Activated naive CD8-positive, alpha-beta T cell treated with anti-CD3 and anti-CD28 coated beads, Interleukin-2, amount 50 U/mL, for 24 hours (primary cell): ENCODE data around the gene SERGEF.
"Not testable (repeated sequence)": the region's sequence is repeated elsewhere in the genome, so short reads cannot be mapped to it uniquely, and the experiment has no call there.

Experiments
- ATAC-seq: fragments of 150-1000 bp; cut with Tn5 transposase; one replicate; pipeline ENCODE4 v1.10.0; 2021
- DNase-seq: peaks from one replicate; pipeline ENCODE4 v3.0.0; 2021
- H3K27ac Mint-ChIP-seq: one replicate; pipeline ENCODE4 v1.8.0; 2021; ENCODE audit warnings: mild to moderate bottlenecking, mixed read lengths
- H3K27me3 Mint-ChIP-seq: one replicate; pipeline ENCODE4 v1.8.0; 2021; ENCODE audit warnings: mixed read lengths
- H3K36me3 Mint-ChIP-seq: one replicate; pipeline ENCODE4 v1.8.0; 2021; ENCODE audit warnings: low read depth, mixed read lengths
- H3K4me1 Mint-ChIP-seq: one replicate; pipeline ENCODE4 v1.8.0; 2021; ENCODE audit warnings: mixed read lengths
- H3K4me3 Mint-ChIP-seq: one replicate; pipeline ENCODE4 v1.8.0; 2021; ENCODE audit warnings: mild to moderate bottlenecking, moderate library complexity, mixed read lengths
- H3K9me3 Mint-ChIP-seq: one replicate; pipeline ENCODE4 v1.8.0; 2021; ENCODE audit warnings: mixed read lengths

The SERGEF gene

DNA sequence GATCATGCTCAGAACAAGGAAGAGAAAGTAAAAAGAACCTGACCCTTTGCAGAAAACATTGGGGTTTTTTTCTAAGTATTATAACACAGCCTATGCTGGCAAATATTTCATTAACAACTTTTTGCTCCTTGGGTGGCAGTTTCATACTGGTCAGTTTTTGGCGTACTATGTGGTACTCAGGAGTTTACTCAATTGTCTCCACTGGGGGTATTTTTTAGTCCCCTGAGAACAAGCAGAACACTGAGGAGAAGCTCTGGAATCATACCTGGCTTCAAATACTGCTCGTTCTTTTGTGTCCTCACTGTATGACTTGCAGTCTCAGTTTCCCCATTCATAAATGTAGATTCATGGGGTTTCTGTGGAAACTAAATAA is 90.4 kb downstream of the SERGEF start:
- Mint-ChIP-seq H3K9me3 (no peaks in the 10 kb centered on the region), H3K27me3 (no peaks in the 10 kb centered on the region), H3K4me3 (no peak overlapping the region), H3K36me3 (peaks cover 26% of the 10 kb centered on the region), H3K27ac (no peak overlapping the region), H3K4me1 (no peaks in the 10 kb centered on the region)
- ATAC-seq (no peak), DNase-seq (no peak)

DNA sequence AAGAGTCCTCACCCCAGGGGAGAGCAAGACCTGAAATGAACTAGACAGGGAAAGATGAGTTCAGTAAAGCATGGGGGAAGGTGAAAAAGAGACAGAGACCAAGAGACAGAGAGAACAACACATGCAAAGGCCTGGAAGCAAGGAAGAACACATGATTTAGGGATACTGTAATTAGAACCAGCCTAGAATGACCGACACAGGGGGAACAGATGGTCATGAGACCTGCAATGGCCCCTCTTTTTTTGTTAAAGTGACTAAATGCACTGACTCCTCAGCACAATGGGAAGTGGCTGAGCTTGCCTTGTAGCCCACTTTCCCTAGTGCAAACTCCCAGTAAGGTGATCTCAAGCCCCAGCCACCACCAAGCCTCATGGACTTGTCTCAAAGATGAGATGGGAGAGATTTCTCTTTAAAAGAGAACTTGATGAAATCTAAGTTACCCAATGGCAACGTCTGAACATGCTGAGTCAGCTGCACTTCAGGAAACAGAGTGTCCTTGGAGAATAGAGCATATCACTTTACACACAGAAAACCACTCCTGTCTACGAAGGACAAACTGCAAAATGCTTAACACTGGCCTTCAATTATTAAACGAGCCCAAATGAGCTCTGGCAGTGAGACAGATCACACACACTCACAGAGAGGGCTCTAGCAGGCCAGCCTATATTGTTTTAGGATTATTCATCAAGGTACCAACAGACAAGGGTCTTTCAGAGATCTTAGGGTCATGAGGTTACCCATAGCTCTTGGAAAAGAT is 91.0 kb downstream of the SERGEF start:
- Mint-ChIP-seq H3K4me1 (no peaks in the 10 kb centered on the region), H3K36me3 (peaks cover 28% of the 10 kb centered on the region), H3K27ac (no peak overlapping the region)

DNA sequence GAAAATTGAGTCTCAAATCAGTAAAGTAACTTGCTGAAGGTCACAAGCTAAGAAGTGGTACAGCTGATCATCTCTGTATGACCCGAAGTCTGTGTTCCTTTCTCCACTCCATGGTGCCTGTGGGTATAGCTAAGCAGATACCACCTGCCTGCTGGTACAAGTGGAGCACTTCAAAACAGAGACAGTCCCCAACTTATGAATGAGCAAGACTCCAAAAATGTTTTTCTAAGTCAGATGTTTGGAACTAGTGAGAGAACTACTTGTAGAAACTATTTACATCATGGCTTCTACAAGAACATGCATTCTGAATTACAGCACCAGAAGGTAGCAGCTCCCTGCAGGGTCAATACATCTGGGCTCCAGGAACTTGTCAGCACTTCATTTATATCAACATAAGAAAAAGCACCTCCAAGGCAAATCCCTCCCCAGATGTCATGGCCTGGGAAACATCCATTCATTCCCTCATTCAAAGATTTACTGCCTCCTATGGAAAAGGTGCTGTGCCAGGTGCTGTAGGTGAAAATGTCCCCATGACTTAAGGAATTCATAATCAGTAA is 94.7 kb downstream of the SERGEF start:
- H3K9me3 Mint-ChIP-seq: no peaks in the 10 kb centered on the region
- peaks cover 8% of the 10 kb centered on the region for H3K4me1 Mint-ChIP-seq
- ATAC-seq (no peak), DNase-seq (no peak)
- H3K27ac Mint-ChIP-seq: no peak overlapping the region
- H3K36me3 Mint-ChIP-seq: peaks cover 29% of the 10 kb centered on the region
- no peaks in the 10 kb centered on the region for H3K27me3 Mint-ChIP-seq
- H3K4me3 Mint-ChIP-seq: no peak overlapping the region

More for the DNA sequence above, 91.0 kb downstream of the SERGEF start:
- Mint-ChIP-seq H3K9me3 (no peaks in the 10 kb centered on the region), H3K4me3 (no peak overlapping the region), H3K27me3 (no peaks in the 10 kb centered on the region)
- ATAC-seq (no peak), DNase-seq (no peak)

DNA sequence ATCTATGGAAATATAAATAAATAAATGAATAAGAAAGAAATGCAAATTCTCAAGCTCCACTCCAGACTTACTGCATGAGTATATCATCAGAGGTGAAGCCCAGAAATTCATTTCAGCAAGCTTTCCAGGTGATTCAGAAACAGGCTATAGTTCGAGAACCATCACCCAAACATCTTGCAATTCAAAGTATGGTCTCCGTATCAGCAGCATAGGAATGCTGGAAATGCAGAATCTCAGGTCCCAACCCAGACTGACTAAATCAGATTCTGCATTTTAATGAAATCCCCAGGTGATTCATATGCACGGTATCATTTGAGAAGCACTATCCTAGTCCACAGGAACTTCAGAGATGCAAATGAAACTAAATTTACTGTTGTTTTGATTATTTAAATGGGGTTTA is 95.3 kb downstream of the SERGEF start:
- Mint-ChIP-seq H3K9me3 (no peaks in the 10 kb centered on the region), H3K4me3 (no peak overlapping the region)

DNA sequence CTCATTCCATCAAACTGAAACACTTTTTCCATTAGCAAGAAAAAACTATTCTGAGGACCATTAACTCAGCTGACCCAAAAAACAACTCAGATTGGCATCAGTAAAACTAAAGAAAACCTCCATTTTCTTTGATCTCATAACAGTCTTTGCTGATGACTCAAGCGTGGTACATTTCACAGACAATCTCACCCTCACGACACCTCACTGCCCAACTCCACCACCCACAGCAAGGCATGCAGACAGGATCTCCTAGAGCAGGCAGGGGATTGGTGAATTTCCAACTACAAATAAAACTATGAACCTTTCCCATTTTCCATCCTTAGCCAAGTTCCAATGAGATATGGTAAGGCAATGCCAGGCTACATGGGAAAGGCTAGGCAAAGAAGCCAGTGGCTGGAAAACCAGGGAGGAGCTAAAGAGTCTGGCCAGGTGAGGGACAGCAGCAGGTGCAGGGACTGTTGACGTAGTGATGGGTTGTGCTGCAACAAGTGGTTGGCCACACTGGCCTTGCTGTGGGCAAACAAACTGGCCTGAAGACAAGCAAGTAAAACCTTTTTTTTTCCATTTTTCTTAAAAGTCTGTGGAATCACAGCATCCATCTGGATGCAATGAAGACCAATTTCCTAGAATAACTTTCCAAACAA is 97.2 kb downstream of the SERGEF start:
- no peaks in the 10 kb centered on the region for H3K27me3 Mint-ChIP-seq
- H3K27ac Mint-ChIP-seq: no peak overlapping the region
- ATAC-seq (peak; percentile 54), DNase-seq (no peak)
- no peaks in the 10 kb centered on the region for H3K9me3 Mint-ChIP-seq
- no peak overlapping the region for H3K4me3 Mint-ChIP-seq
- peaks cover 8% of the 10 kb centered on the region for H3K4me1 Mint-ChIP-seq
- peaks cover 25% of the 10 kb centered on the region for H3K36me3 Mint-ChIP-seq

More for the DNA sequence above, 95.3 kb downstream of the SERGEF start:
- no peak for DNase-seq
- peaks cover 26% of the 10 kb centered on the region for H3K36me3 Mint-ChIP-seq
- no peak for ATAC-seq
- H3K27me3 Mint-ChIP-seq: no peaks in the 10 kb centered on the region
- no peak overlapping the region for H3K27ac Mint-ChIP-seq
- peaks cover 8% of the 10 kb centered on the region for H3K4me1 Mint-ChIP-seq

DNA sequence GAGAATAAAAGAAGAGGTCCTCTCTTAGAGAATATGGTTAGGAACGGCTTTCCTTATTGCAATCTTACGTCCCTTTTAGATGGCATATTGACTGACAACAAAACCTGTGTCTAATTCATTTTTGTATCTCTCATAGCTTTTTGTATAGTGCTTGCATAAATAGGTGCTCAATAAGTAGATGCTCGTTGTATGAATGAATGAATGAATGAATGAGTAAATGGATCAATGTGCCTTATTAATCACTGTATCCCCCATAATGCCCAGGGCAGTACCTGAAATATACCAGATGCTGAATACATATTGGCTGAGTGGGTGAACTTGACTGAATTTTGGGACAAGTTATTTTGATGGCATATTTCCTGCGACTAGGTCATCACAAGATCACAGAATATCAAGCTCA is 97.9 kb downstream of the SERGEF start:
- Mint-ChIP-seq H3K4me1 (peaks cover 8% of the 10 kb centered on the region), H3K36me3 (peaks cover 25% of the 10 kb centered on the region), H3K4me3 (no peak overlapping the region), H3K9me3 (no peaks in the 10 kb centered on the region), H3K27me3 (no peaks in the 10 kb centered on the region), H3K27ac (no peak overlapping the region)
- no peak for DNase-seq
- no peak for ATAC-seq

DNA sequence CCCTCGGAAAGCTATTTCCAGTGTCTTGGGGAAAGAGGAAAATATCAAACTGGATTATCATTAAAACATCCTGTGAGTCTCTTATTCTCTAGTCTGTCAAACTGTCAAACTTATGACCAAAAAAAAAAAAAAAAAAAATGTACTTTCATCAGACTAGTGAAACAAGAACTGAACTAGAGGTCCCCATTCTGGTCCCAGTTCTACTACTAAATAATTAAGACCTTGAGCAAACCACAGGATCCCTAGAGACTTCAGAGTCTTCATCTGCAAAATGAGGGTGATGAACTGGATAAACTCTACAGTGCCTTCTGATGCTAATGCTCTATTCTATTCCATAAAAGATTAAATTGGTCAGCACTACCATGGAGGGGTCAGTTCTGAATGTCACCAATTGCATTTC is 105.8 kb downstream of the SERGEF start:
- H3K27ac Mint-ChIP-seq: no peak overlapping the region
- H3K4me3 Mint-ChIP-seq: no peak overlapping the region
- ATAC-seq: no peak
- no peaks in the 10 kb centered on the region for H3K9me3 Mint-ChIP-seq
- H3K4me1 Mint-ChIP-seq: no peaks in the 10 kb centered on the region
- DNase-seq: no peak
- H3K27me3 Mint-ChIP-seq: no peaks in the 10 kb centered on the region
- H3K36me3 Mint-ChIP-seq: peaks cover 4% of the 10 kb centered on the region

DNA sequence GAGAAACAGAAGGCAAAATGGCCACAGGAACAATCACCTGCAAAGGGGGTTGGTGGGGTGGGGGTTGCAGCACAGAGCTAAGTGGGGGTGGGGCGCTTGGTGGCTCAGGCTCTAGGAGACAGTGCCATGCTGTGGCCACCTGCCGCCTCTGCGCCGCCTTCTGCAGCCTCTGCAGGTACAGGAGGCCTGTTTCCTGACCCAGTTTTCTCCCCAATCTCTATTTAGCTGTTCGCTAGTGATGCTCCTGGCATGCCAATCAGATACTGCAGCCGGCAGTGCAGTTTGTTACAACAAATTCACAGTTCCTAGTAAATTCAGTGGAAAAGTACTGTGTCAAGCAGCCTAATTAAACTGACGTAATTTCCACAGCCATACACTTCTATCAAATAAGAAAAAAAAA is 106.4 kb downstream of the SERGEF start:
- Mint-ChIP-seq H3K9me3 (no peaks in the 10 kb centered on the region), H3K4me1 (no peaks in the 10 kb centered on the region), H3K4me3 (no peak overlapping the region), H3K36me3 (peaks cover 4% of the 10 kb centered on the region), H3K27me3 (no peaks in the 10 kb centered on the region), H3K27ac (no peak overlapping the region)
- no peak for ATAC-seq
- DNase-seq: no peak

DNA sequence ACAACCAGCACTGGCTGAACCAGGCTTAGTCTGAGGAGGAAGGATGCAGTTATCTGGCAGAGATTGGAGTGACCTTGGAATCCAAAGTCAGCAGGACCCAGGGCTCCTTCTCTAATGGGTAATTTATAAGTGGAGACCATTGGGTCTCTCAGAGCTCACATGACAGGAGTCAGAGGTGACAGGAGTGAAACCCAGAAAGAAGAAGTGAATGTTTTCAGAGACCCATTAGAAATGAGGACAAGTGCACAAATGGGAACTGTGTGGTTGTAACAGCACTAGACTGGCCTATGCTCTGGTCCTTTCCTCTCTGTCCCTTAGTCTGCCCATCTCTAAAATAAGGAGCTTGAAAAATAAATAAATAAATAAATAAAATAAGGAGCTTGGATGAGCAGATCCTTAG is 107.4 kb downstream of the SERGEF start:
- ATAC-seq (no peak), DNase-seq (no peak)
- Mint-ChIP-seq H3K4me3 (no peak overlapping the region), H3K9me3 (no peaks in the 10 kb centered on the region), H3K36me3 (peaks cover 4% of the 10 kb centered on the region), H3K27me3 (no peaks in the 10 kb centered on the region), H3K4me1 (no peaks in the 10 kb centered on the region), H3K27ac (no peak overlapping the region)

DNA sequence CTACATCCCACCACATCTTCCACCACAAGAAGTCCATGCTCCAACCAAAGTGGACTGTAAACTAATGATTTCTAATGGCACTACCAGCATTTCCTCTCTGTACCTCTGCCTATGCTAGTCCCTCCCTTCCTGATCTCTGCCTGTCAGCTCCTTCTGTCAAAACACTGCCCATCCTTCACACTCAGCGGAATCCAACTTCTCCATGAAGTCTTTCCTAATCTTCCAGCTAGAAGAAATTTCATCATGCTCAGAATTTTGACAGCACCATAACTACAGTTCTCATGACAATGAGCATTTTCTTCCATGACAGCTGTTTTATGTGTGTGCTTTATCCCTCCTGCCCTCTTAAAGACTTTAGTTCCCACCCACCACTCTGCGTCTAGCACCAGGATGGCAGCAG is 111.4 kb downstream of the SERGEF start:
- DNase-seq: no peak
- no peaks in the 10 kb centered on the region for H3K27me3 Mint-ChIP-seq
- no peak overlapping the region for H3K27ac Mint-ChIP-seq
- peaks cover 8% of the 10 kb centered on the region for H3K36me3 Mint-ChIP-seq
- ATAC-seq: no peak
- no peaks in the 10 kb centered on the region for H3K4me1 Mint-ChIP-seq
- H3K9me3 Mint-ChIP-seq: no peaks in the 10 kb centered on the region
- no peak overlapping the region for H3K4me3 Mint-ChIP-seq

DNA sequence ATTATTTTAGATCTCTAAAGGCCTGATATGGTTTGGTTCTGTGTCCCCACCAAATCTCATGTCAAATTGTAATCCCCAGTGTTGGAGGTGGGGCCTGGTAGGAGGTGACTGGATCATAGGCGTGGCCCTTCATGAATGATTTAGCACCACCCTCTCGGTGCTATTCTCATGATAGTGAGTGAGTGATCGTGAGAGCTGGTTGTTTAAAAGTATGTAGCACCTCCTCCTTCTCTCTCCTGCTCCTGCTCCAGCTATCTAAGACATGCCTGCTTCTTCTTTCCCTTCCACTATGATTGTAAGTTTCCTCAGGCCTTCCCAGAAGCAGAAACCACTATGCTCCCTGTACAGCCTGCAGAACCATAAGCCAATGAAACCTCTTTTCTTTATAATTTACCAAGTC is 114.1 kb downstream of the SERGEF start:
- no peak for DNase-seq
- H3K4me3 Mint-ChIP-seq: no peak overlapping the region
- ATAC-seq: no peak

DNA sequence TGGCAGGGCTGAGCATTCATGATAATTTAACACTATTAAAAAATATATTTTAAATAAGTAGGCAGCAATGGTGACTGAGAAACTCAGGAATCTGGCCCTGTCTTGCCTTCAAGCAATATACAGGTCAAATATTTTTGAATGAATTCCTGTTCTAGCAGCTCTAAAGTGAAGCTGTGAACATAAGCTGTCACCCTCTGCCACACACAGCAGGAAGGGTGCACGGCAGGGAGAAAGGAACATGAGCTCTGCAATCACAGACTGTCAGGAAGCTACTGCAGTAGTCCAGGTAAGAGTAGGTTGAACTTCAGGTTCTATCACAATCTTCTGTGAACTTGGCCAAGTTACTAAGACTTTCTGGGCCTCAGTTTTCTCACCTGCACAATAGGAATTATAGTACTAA is 114.8 kb downstream of the SERGEF start:
- DNase-seq (no peak), ATAC-seq (no peak)
- no peaks in the 10 kb centered on the region for H3K27me3 Mint-ChIP-seq
- H3K4me1 Mint-ChIP-seq: no peaks in the 10 kb centered on the region
- no peaks in the 10 kb centered on the region for H3K9me3 Mint-ChIP-seq
- H3K27ac Mint-ChIP-seq: no peak overlapping the region
- peaks cover 11% of the 10 kb centered on the region for H3K36me3 Mint-ChIP-seq
- no peak overlapping the region for H3K4me3 Mint-ChIP-seq

More for the DNA sequence above, 114.1 kb downstream of the SERGEF start:
- H3K27ac Mint-ChIP-seq: no peak overlapping the region
- H3K36me3 Mint-ChIP-seq: peaks cover 11% of the 10 kb centered on the region
- H3K4me1 Mint-ChIP-seq: no peaks in the 10 kb centered on the region
- no peaks in the 10 kb centered on the region for H3K9me3 Mint-ChIP-seq
- H3K27me3 Mint-ChIP-seq: no peaks in the 10 kb centered on the region

DNA sequence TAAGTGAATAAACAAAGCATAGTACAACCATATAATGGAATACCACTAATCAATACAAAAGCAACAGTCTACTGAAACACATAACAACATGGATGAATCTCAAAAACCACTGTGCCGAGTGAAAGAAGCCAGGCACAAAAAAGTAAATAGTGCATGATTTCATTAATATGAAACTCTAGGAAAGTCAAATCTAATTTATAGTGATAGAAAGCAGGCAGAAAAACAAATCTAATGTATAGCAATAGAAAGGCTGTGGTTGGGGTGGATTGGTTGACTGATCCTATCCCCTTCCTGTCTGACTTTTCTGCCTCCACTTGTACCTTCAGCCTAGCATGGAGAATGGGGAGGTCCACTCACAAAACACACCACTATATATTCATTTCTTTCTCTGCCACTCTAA is 115.4 kb downstream of the SERGEF start:
- H3K4me3 Mint-ChIP-seq: no peak overlapping the region

DNA sequence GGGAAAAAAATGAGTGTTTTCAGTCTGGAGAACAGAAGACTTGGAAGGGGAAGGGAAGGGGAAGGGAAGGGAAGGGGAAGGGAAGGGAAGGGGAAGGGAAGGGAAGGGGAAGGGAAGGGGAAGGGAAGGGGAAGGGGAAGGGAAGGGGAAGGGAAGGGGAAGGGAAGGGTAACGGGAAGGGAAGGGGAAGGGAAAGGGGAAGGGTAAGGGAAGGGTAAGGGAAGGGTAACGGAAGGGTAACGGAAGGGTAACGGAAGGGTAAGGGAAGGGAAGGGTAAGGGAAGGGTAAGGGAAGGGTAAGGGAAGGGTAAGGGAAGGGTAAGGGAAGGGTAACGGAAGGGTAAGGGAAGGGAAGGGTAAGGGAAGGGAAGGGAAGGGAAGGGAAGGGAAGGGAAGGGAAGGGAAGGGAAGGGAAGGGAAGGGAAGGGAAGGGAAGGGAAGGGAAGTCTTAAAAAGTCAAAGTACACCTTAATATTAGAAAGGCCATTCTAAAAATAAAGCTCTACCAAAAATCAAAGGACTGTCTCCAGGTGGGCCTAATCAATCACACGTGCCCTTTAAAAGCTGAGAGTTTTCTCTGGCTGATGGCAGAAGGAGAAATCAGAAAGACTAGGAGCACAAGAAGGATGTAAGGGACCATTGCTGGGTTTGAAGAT is 116.2 kb downstream of the SERGEF start:
- ATAC-seq, H3K4me1 Mint-ChIP-seq, H3K36me3 Mint-ChIP-seq, H3K4me3 Mint-ChIP-seq, H3K9me3 Mint-ChIP-seq, H3K27me3 Mint-ChIP-seq, DNase-seq, H3K27ac Mint-ChIP-seq: not testable (repeated sequence)

More for the DNA sequence above, 115.4 kb downstream of the SERGEF start:
- Mint-ChIP-seq H3K27me3 (no peaks in the 10 kb centered on the region), H3K4me1 (no peaks in the 10 kb centered on the region), H3K27ac (no peak overlapping the region), H3K9me3 (no peaks in the 10 kb centered on the region), H3K36me3 (peaks cover 11% of the 10 kb centered on the region)
- ATAC-seq (no peak), DNase-seq (no peak)
